GM12875 (cell line): ENCODE results near the gene BDKRB2.

ENCODE experiments used
- H3K4me3 ChIP-seq: one replicate; pipeline ENCODE4 v1.5.1; 2011; ENCODE audit warnings: low read depth, low read length, control low read depth
- CTCF ChIP-seq: IDR thresholded peaks from 2 replicates; pipeline ENCODE4 v1.5.1; 2011; ENCODE audit warnings: low read depth, mild to moderate bottlenecking, control low read depth, inconsistent platforms, low read length, moderate library complexity, borderline replicate concordance; ENCODE audit not compliant: insufficient read depth

BDKRB2 gene

GRCh38 chr14:96269359-96269710 is 64.7 kb downstream of the BDKRB2 start:
- no peak overlapping the region for H3K4me3 ChIP-seq
- TF ChIP-seq CTCF = no peak

- no peak for TF ChIP-seq CTCF
- H3K4me3 ChIP-seq = no peak overlapping the region
Measured at GRCh38 chr14:96270565-96271420, 66.2 kb downstream of the BDKRB2 start.

- TF ChIP-seq CTCF = no peak
- H3K4me3 ChIP-seq = no peak overlapping the region
Measured at GRCh38 chr14:96271421-96271762, 66.8 kb downstream of the BDKRB2 start.

- H3K4me3 ChIP-seq = no peak overlapping the region
- TF ChIP-seq CTCF = no peak
Measured at GRCh38 chr14:96272777-96273473, 68.3 kb downstream of the BDKRB2 start.

- no peak overlapping the region for H3K4me3 ChIP-seq
- TF ChIP-seq CTCF = no peak
Measured at GRCh38 chr14:96273629-96274028, 69.0 kb downstream of the BDKRB2 start.

- no peak overlapping the region for H3K4me3 ChIP-seq
- no peak for TF ChIP-seq CTCF
Measured at GRCh38 chr14:96274122-96274521, 69.5 kb downstream of the BDKRB2 start.

- no peak overlapping the region for H3K4me3 ChIP-seq
- TF ChIP-seq CTCF = no peak
Measured at GRCh38 chr14:96274543-96274942, 69.9 kb downstream of the BDKRB2 start.
